ENCODE results near the gene RSRC1.
"Not testable (repeated sequence)": the region's sequence is repeated elsewhere in the genome, so short reads cannot be mapped to it uniquely, and the experiment has no call there.

RSRC1 gene

DNA sequence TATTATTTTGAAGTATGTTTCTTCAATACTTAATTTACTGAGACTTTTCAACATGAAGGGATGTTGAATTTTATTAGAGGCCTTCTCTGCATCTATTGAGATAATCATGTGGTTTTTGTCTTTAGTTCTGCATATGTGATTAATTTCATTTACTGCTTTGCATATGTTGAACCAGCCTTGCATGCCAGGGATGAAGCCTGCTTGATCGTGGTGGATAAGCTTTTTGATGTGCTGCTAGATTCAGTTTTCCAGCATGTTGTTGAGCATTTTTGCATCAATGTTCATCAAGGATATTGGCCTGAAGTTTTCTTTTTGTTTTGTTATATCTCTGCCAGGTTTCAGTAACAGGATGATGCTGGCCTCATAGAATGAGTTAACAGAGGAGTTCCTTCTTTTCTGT lies 134.4 kb downstream of the RSRC1 start:
- no peak for DNase-seq

DNA sequence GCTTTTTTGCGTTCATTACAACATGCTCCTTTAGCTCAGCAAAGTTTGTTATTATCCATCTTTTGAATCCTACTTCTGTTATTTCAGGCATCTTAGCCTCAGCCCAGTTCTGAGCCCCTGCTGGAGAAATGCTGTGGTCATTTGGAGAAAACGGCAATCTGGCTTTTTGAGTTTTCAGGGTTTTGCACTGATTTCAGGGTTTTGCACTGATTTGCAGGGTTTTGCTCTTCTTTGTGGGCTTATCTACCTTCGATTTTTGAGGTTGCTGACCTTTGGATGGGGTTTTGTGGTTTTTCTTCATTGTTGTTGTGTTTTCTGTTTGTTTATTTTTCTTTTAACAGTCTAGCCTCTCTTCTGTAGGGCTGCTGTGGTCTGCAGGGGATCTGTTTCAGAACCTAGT lies 137.4 kb downstream of the RSRC1 start:
- no peak for DNase-seq

DNA sequence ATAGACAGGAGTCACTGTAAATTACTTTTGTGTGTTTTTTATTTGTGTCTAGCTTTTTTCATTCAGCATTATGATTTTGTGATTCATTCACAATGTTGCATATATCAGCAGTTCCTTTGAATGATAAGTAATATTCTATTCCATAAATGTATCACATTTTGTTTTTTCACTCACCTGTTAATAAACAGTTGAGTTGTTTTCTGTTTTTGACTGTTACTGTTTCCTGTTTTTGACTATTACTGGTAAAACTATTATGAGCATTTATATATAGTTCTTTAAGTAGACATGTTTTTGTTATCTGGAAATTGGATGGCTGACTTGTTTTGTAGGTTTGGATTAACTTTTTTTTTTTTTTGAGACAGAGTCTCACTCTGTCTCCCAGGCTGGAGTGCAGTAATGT lies 138.4 kb downstream of the RSRC1 start:
- no peak for DNase-seq

DNA sequence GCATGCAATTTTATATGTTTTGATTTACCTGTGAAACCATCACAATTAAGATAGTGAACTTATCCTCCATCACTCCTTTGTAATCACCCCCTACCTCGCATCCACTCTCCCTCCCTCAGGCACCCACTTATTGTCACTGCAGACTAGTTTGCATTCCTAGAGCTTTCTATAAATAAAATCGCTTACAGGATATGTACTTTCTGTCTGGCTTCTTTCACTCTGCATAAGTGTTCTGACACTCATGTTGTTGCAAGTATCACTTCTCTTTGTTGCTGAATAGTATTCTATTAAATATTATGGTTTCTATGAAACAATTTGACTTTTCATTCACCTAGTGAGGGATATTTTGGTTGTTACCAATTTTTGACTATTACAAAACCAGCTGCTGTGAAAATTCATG lies 139.3 kb downstream of the RSRC1 start:
- no peak for DNase-seq

DNA sequence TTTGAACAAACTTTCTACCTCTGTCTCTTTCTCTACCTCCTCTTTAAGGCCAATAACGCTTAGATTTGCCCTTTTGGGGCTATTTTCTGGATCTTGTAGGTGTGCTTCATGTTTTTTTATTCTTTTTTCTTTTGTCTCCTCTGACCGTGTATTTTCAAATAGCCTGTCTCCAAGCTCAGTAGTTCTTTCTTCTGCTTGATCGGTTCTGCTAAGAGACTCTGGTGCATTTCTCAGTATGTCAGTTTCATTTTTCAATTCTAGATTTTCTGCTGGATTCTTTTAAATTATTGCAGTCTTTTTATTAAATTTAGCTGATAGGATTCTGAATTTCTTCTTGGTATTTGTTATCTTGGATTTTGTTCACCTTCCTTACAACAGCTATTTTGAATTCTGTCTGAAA lies 148.7 kb downstream of the RSRC1 start:
- DNase-seq, result no peak

- no peak for DNase-seq
Measured at GRCh38 chr3:158260392-158260791, 150.5 kb downstream of the RSRC1 start.

- DNase-seq, result no peak
Measured at GRCh38 chr3:158261371-158261991, 151.6 kb downstream of the RSRC1 start.

GRCh38 chr3:158264894-158265293 lies 155.0 kb downstream of the RSRC1 start:
- DNase-seq, result no peak

- no peak for DNase-seq
Measured at GRCh38 chr3:158267015-158267414, 157.1 kb downstream of the RSRC1 start.

GRCh38 chr3:158269942-158270341 lies 160.1 kb downstream of the RSRC1 start:
- DNase-seq, result no peak

- no peak for DNase-seq
Measured at GRCh38 chr3:158272081-158272480, 162.2 kb downstream of the RSRC1 start.

DNA sequence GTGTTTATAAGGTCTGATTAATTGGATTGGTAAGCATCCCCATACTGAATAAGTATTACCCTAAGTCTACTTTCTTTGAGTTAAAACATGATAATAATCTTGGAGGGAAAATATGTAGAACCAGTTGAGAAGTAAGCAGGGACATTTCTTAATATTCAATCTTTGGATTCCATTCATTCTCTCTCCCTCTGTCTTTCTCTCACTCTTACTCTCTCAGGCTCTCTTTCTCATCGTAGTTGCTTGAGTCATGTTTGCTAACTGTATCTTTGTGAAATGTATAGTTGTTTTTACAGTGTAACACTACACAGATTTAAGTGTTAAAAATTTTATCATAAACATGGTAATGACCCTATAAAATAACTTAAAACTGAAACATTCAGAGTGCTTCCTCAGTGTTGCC lies 163.8 kb downstream of the RSRC1 start:
- no peak for DNase-seq

DNA sequence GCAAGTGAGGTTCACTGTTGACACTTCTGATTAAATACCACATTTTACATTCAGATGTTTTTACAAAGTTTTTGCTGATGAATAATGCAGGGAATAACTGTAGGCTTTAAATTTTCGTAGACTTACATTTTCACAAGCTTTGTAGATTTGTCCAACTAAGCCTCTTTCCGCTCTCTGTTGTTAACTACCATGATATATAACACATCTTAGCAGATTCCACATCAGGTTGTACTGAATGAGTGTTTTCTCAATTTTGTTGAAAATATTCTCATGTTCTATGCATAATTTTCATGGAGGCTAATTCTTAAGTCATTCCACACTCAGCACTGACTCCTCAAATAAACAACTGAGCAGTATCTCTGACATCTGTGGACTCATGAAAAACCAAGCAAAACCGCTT lies 168.3 kb downstream of the RSRC1 start:
- no peak for DNase-seq

DNA sequence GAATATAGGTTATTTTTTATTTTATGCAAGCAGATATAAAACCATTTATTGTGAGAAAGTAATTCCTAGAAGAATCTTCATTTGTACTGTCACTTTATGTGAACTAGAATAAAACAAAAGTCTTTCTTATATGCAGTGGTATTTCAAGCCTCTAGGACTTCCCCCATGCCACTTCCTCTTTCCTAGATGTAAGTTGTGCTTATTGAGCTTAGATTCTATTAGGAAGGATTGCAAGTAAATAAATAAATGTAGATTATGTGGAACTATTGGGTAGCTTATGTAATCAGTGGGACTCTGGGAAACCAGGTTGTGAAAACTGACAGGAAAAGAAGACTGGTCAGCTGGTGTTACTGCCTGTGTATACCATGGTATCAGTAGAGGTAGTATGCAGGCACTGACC lies 169.7 kb downstream of the RSRC1 start:
- no peak for DNase-seq

- DNase-seq, result no peak
Measured at GRCh38 chr3:158295771-158296170, 185.9 kb downstream of the RSRC1 start.

GRCh38 chr3:158297940-158298339 lies 188.1 kb downstream of the RSRC1 start:
- no peak for DNase-seq

DNA sequence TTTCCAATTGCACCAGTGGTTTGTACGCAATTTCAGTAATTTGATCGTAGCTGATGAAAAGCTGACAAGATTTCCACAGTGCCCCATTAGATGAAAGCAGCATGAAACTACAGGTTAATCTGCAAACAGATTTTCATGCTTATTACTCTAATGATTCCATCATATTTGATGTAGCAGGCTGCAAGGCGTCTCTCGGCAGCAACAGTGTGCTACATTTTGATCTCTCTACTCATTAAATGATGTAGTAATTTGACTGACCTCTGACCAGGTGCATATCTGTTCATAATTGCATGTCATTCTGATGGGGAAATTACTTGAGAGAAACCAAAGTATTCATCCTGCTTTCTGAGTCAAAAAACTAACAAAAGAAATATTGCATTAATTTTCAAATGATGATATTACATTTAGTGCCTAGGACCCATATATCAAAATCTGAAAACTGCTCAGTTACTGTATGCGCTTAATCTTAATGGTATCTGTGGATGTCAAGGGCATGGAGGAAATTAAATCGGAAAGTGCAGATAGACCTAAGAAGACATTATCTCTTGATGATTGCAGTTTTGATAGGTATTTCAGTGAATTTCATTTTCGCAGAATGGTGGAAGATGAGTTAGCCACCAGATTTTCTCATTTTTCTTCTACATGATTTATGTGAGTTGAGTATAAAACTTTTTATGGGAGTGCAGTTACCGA lies 198.5 kb downstream of the RSRC1 start:
- DNase-seq, result no peak

GRCh38 chr3:158312560-158313141 lies 202.8 kb downstream of the RSRC1 start:
- DNase-seq, result no peak

DNA sequence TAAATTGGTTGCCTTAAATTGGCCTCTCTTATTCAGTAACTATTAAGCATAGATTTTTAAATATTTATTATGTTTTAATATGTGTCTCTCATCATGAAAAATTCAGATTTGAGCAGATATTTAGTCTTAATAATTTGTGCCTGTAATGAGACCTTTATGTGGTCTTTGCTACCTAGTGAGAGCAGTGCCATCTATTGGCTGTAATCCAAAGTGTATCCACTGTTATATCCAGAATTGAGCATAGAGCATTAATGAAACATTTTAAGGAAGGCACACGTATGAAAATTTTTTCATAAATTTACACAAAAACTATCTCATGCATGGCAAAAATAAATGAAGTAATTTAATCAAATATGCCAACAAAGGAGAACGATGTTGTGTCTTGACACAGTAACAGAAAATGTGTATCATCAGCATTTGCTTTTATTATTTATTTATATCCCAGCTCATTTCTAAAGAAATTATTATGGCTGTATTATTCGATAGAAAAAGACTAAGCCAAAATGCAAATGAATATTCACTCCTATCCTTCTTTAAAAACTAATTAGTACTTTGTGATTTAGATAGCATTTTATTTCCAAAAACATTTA lies 203.5 kb downstream of the RSRC1 start:
- DNase-seq, result no peak

DNA sequence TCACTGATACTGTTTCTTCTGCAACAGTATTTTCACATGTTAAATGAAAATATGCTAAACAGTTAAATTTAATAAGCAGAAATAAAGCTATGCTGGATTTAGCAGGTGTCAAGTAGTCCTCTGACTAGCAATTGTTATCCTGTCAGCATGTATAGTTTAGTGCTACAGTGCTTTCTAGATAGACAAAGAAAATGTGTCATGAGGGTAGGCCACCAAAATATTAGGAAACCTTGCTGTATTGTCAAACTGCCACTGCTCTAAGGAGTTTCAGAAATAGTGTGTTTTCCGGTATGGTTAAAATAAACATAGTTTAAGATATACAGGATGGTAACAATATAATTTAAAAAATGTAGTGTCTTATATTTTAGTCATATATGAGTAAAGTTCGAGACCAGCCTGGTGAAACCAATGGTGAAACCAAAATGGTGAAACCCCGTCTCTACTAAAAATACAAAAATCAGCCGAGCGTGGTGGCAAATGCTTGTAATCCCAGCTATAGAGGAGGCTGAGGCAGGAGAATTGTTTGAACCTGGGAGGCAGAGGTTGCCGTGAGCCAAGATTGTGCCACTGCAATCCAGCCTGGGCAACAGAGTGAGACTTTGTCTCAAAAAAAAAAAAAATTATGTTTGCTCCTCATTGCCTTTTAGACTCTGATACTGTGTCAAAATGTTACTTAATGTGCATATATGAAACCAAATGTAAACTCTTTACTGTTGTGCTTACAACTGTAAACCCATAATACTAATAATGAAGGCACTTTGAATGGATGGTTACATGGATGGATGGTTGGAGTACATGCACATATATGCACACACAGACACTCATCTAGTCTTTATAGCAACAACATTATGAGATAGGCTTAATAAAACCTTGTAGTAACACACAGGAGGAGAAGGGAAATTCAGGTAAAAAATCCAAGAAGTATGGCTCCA lies 204.8 kb downstream of the RSRC1 start:
- no peak for DNase-seq

DNA sequence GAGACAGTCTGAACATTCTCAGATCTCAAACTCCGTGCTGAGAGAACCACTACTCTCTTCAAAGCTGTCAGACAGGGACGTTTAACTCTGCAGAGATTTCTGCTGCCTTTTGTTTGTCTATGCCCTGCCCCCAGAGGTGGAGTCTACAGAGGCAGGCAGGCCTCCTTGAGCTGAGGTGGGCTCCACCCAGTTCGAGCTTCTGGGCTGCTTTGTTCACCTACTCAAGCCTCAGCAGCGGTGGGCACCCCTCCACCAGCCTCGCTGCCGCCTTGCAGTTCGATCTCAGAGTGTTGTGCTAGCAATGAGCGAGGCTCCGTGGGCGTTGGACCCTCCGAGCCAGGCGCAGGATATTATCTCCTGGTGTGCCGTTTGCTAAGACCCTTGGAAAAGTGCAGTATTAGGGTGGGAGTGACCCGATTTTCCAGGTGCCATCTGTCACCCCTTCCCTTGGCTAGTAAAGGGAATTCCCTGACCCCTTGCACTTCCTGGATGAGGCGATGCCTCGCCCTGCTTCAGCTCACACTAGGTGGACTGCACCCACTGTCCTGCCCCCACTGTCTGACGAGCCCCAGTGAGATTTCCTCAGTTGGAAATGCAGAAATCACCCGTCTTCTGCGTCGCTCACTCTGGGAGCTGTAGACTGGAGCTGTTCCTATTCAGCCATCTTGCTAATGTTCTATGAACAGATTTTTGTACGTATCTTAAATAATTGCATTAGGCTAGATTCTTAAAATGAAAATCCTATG lies 220.0 kb downstream of the RSRC1 start:
- DNase-seq, result not testable (repeated sequence)

GRCh38 chr3:158330870-158331269 lies 221.0 kb downstream of the RSRC1 start:
- DNase-seq, result no peak
